Measurements from ENCODE around the gene CES4A.
"Not testable (repeated sequence)": the region's sequence is repeated elsewhere in the genome, so short reads cannot be mapped to it uniquely, and the experiment has no call there.

Gene CES4A

GRCh38 chr16:66983033-66983432 is 5.4 kb upstream of the CES4A start:
- H3K4me3 ChIP-seq (ENCODE audit: low read depth, low read length) = no peak overlapping the region

GRCh38 chr16:66984892-66985311 is 3.5 kb upstream of the CES4A start:
- H3K4me3 ChIP-seq (ENCODE audit: low read depth, low read length) = no peak overlapping the region

GRCh38 chr16:66986559-66986958 is 1.8 kb upstream of the CES4A start:
- no peak overlapping the region for H3K4me3 ChIP-seq (ENCODE audit: low read depth, low read length)

GRCh38 chr16:66991545-66992077 is 3.2 kb downstream of the CES4A start:
- H3K4me3 ChIP-seq (ENCODE audit: low read depth, low read length) = no peak overlapping the region

GRCh38 chr16:66993558-66993957 is 5.2 kb downstream of the CES4A start:
- H3K4me3 ChIP-seq (ENCODE audit: low read depth, low read length) = not testable (repeated sequence)

GRCh38 chr16:66996324-66996982 is 8.1 kb downstream of the CES4A start:
- no peak overlapping the region for H3K4me3 ChIP-seq (ENCODE audit: low read depth, low read length)

GRCh38 chr16:66996983-66997358 is 8.6 kb downstream of the CES4A start:
- no peak overlapping the region for H3K4me3 ChIP-seq (ENCODE audit: low read depth, low read length)

- H3K4me3 ChIP-seq (ENCODE audit: low read depth, low read length) = peak overlapping the region; percentile 53
These were observed 12.3 kb downstream of the CES4A start for GRCh38 chr16:67000384-67001351.

GRCh38 chr16:67001726-67002125 is 13.3 kb downstream of the CES4A start:
- no peak overlapping the region for H3K4me3 ChIP-seq (ENCODE audit: low read depth, low read length)

GRCh38 chr16:67006930-67007658 is 18.7 kb downstream of the CES4A start:
- no peak overlapping the region for H3K4me3 ChIP-seq (ENCODE audit: low read depth, low read length)

GRCh38 chr16:67009158-67009557 is 20.8 kb downstream of the CES4A start:
- H3K4me3 ChIP-seq (ENCODE audit: low read depth, low read length) = no peak overlapping the region

- H3K4me3 ChIP-seq (ENCODE audit: low read depth, low read length) = no peak overlapping the region
These were observed 22.9 kb downstream of the CES4A start for GRCh38 chr16:67011274-67011673.

- peak overlapping the region; percentile 6 for H3K4me3 ChIP-seq (ENCODE audit: low read depth, low read length)
These were observed 24.9 kb downstream of the CES4A start for GRCh38 chr16:67013233-67013822.

GRCh38 chr16:67013823-67014633 is 25.6 kb downstream of the CES4A start:
- H3K4me3 ChIP-seq (ENCODE audit: low read depth, low read length) = peak overlapping the region; percentile 27

GRCh38 chr16:67014634-67015312 is 26.4 kb downstream of the CES4A start:
- no peak overlapping the region for H3K4me3 ChIP-seq (ENCODE audit: low read depth, low read length)

GRCh38 chr16:67015313-67015731 is 26.9 kb downstream of the CES4A start:
- no peak overlapping the region for H3K4me3 ChIP-seq (ENCODE audit: low read depth, low read length)

GRCh38 chr16:67016143-67016542 is 27.8 kb downstream of the CES4A start:
- no peak overlapping the region for H3K4me3 ChIP-seq (ENCODE audit: low read depth, low read length)

GRCh38 chr16:67016681-67017420 is 28.5 kb downstream of the CES4A start:
- no peak overlapping the region for H3K4me3 ChIP-seq (ENCODE audit: low read depth, low read length)

GRCh38 chr16:67017421-67017750 is 29.0 kb downstream of the CES4A start:
- no peak overlapping the region for H3K4me3 ChIP-seq (ENCODE audit: low read depth, low read length)
